ENCODE data around the gene NPIPA8. TPM values are rescaled to one million over a fixed set of nuclear protein-coding genes. Genes with fewer than 3 reads are reported as not detected.
"Not testable (repeated sequence)": the region's sequence is repeated elsewhere in the genome, so short reads cannot be mapped to it uniquely, and the experiment has no call there.

Gene NPIPA8
- total RNA-seq, 1 experiment from 2014 or later, result 0.72 TPM

GRCh38 chr16:18382696-18383095 is 46.2 kb upstream of the NPIPA8 start:
- not testable (repeated sequence) for H4K91ac ChIP-seq (ENCODE audit: insufficient read length, low read depth, low read length); H3K27ac Mint-ChIP-seq; H3K9me3 Mint-ChIP-seq; H3T11ph ChIP-seq (ENCODE audit: low read length); H2BK20ac ChIP-seq (ENCODE audit: low read depth, low read length, poor library complexity, severe bottlenecking); H2BK5ac ChIP-seq (ENCODE audit: insufficient read length, low read length); H3K18ac ChIP-seq (ENCODE audit: insufficient read length, low read depth, low read length); H3K27me3 Mint-ChIP-seq (ENCODE audit: low read depth); H2AK5ac ChIP-seq (ENCODE audit: insufficient read length, low read length); H3K36me3 Mint-ChIP-seq (ENCODE audit: insufficient read depth in 1 of 3, low read depth in 3 of 3); H3K27ac ChIP-seq (ENCODE audit: insufficient read length, low read depth, low read length); H3K23me2 ChIP-seq (ENCODE audit: insufficient read length, low read depth, low read length, poor library complexity, severe bottlenecking); H3K4me3 Mint-ChIP-seq; H3K23ac ChIP-seq (ENCODE audit: insufficient read length, low read depth, low read length); H3K9me3 ChIP-seq (ENCODE audit: control insufficient read depth, low read depth, low read length); H3K79me2 ChIP-seq (ENCODE audit: insufficient read depth, low read length); H4K20me1 ChIP-seq (ENCODE audit: control insufficient read depth, insufficient read depth, insufficient read length); H4K8ac ChIP-seq (replicated peaks; ENCODE audit: insufficient read length, low read depth, low read length); H3K27me3 ChIP-seq (ENCODE audit: insufficient read depth, low read length); H3K4me2 ChIP-seq (ENCODE audit: insufficient read depth, insufficient read length, low read length); H3K56ac ChIP-seq (ENCODE audit: insufficient read length, low read depth, low read length); H2BK120ac ChIP-seq (ENCODE audit: low read depth, low read length, poor library complexity, severe bottlenecking); H2BK12ac ChIP-seq (ENCODE audit: insufficient read length, low read depth, low read length); H4K5ac ChIP-seq (ENCODE audit: insufficient read length, low read depth, low read length); DNase-seq; H2AFZ ChIP-seq (ENCODE audit: low read length); H3K79me1 ChIP-seq (ENCODE audit: insufficient read depth, low read depth, low read length, poor library complexity, severe bottlenecking); H3K9ac ChIP-seq (ENCODE audit: extremely low read depth, insufficient read length, low read length); H3K4me1 ChIP-seq (ENCODE audit: insufficient read depth, low read length); H3K14ac ChIP-seq (ENCODE audit: insufficient read depth, low read length); H3K4me1 Mint-ChIP-seq; H3K4ac ChIP-seq (ENCODE audit: low read depth, low read length); H2BK15ac ChIP-seq (ENCODE audit: low read depth, low read length)
- no CpG with 5 or more reads among the region's 28 CpGs for WGBS (ENCODE audit: extremely low coverage, insufficient read length, low lambda C conversion rate)

DNA sequence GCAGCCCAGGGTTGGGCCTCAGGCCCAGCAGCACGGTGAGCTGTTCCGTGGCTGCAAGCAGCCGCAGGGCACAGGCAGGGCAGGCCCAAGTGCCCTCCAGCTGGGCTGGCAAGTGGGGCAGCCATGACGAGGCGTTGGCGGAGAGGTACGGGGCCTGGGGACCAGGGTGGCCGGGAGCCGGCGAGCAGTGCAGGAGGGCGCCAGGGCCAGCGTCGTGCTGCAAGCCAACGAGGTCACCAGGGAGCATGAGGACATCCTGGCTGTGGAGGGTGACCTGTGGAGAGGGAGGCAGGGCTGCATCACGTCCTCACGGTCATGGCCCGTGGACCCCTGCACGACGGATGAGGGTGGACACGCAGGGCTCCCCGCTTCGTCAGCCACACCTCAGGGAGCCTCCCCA is 11.2 kb upstream of the NPIPA8 start:
- not testable (repeated sequence) for H4K8ac ChIP-seq (replicated peaks; ENCODE audit: insufficient read length, low read depth, low read length)

More for the DNA sequence above, 11.2 kb upstream of the NPIPA8 start:
- WGBS (ENCODE audit: extremely low coverage, insufficient read length, low lambda C conversion rate), result no CpG with 5 or more reads among the region's 22 CpGs
- H3K56ac ChIP-seq (ENCODE audit: insufficient read length, low read depth, low read length); H3K14ac ChIP-seq (ENCODE audit: insufficient read depth, low read length); H2BK12ac ChIP-seq (ENCODE audit: insufficient read length, low read depth, low read length); H3K36me3 Mint-ChIP-seq (ENCODE audit: insufficient read depth in 1 of 3, low read depth in 3 of 3); H2AFZ ChIP-seq (ENCODE audit: low read length); H3K9ac ChIP-seq (ENCODE audit: extremely low read depth, insufficient read length, low read length); H3K23me2 ChIP-seq (ENCODE audit: insufficient read length, low read depth, low read length, poor library complexity, severe bottlenecking); H3K4me3 Mint-ChIP-seq; H4K20me1 ChIP-seq (ENCODE audit: control insufficient read depth, insufficient read depth, insufficient read length); H3K79me2 ChIP-seq (ENCODE audit: insufficient read depth, low read length); H3T11ph ChIP-seq (ENCODE audit: low read length); H2AK5ac ChIP-seq (ENCODE audit: insufficient read length, low read length); H3K9me3 Mint-ChIP-seq; H3K79me1 ChIP-seq (ENCODE audit: insufficient read depth, low read depth, low read length, poor library complexity, severe bottlenecking); H3K27me3 Mint-ChIP-seq (ENCODE audit: low read depth); H3K27ac Mint-ChIP-seq; H3K27me3 ChIP-seq (ENCODE audit: insufficient read depth, low read length); H2BK5ac ChIP-seq (ENCODE audit: insufficient read length, low read length); H4K5ac ChIP-seq (ENCODE audit: insufficient read length, low read depth, low read length); DNase-seq; H3K18ac ChIP-seq (ENCODE audit: insufficient read length, low read depth, low read length); H3K9me3 ChIP-seq (ENCODE audit: control insufficient read depth, low read depth, low read length); H2BK15ac ChIP-seq (ENCODE audit: low read depth, low read length); H3K27ac ChIP-seq (ENCODE audit: insufficient read length, low read depth, low read length); H3K4me2 ChIP-seq (ENCODE audit: insufficient read depth, insufficient read length, low read length); H3K23ac ChIP-seq (ENCODE audit: insufficient read length, low read depth, low read length); H2BK20ac ChIP-seq (ENCODE audit: low read depth, low read length, poor library complexity, severe bottlenecking); H3K4me1 ChIP-seq (ENCODE audit: insufficient read depth, low read length); H3K4me1 Mint-ChIP-seq; H4K91ac ChIP-seq (ENCODE audit: insufficient read length, low read depth, low read length); H3K4ac ChIP-seq (ENCODE audit: low read depth, low read length); H2BK120ac ChIP-seq (ENCODE audit: low read depth, low read length, poor library complexity, severe bottlenecking): not testable (repeated sequence)
